Measurements from ENCODE around the gene CNPPD1.
"Not testable (repeated sequence)": the region's sequence is repeated elsewhere in the genome, so short reads cannot be mapped to it uniquely, and the experiment has no call there.

CNPPD1 gene

GRCh38 chr2:219206328-219207133, 29.8 kb upstream of the CNPPD1 start, which contains the start of gene ZFAND2B:
ZFAND2B (plus strand) TSS chr2:219206782; CDS start chr2:219206988, 206 bp downstream.
- H3K27me3 Mint-ChIP-seq (ENCODE audit: low read depth) = peaks cover 7% of the 10 kb centered on the region
- TF ChIP-seq CTCF (IDR thresholded peaks at IDR 0.05; ENCODE audit: unreplicated experiment in 3 of 3) = peak in 1 of 3 experiments; percentile 22
- peaks cover 23% of the 10 kb centered on the region for H3K4me1 Mint-ChIP-seq
- no peaks in the 10 kb centered on the region for H3K9me3 Mint-ChIP-seq
- peak within 1 kb of the TSS; percentile 83 to 97 (median 92) for H3K4me3 Mint-ChIP-seq
- peaks cover 23% of the 10 kb centered on the region for H3K36me3 Mint-ChIP-seq (ENCODE audit: low read depth)
- H3K27ac Mint-ChIP-seq = peak within 1 kb of the TSS; percentile 90 to 97 (median 95)

GRCh38 chr2:219205981-219206327, 29.2 kb upstream of the CNPPD1 start:
- H3K9me3 Mint-ChIP-seq = no peaks in the 10 kb centered on the region
- peaks cover 23% of the 10 kb centered on the region for H3K4me1 Mint-ChIP-seq
- H3K27ac Mint-ChIP-seq = peak overlapping the region; percentile 90 to 97 (median 95)
- peak overlapping the region; percentile 83 to 97 (median 92) for H3K4me3 Mint-ChIP-seq
- H3K36me3 Mint-ChIP-seq (ENCODE audit: low read depth) = peaks cover 20% of the 10 kb centered on the region
- peaks cover 7% of the 10 kb centered on the region for H3K27me3 Mint-ChIP-seq (ENCODE audit: low read depth)
- TF ChIP-seq CTCF (IDR thresholded peaks at IDR 0.05; ENCODE audit: unreplicated experiment in 3 of 3) = no peak

- peaks cover 23% of the 10 kb centered on the region for H3K4me1 Mint-ChIP-seq
- H3K9me3 Mint-ChIP-seq = no peaks in the 10 kb centered on the region
- peaks cover 7% of the 10 kb centered on the region for H3K27me3 Mint-ChIP-seq (ENCODE audit: low read depth)
- peaks cover 15% of the 10 kb centered on the region for H3K36me3 Mint-ChIP-seq (ENCODE audit: low read depth)
- peak overlapping the region; percentile 69 to 83 (median 71) for H3K4me3 Mint-ChIP-seq
- TF ChIP-seq CTCF (IDR thresholded peaks at IDR 0.05; ENCODE audit: unreplicated experiment in 3 of 3) = no peak
- H3K27ac Mint-ChIP-seq = peak overlapping the region in 2 of 3 experiments; percentile 24 to 52
These were observed 28.4 kb upstream of the CNPPD1 start for GRCh38 chr2:219205165-219205538.

GRCh38 chr2:219204425-219205164, 27.9 kb upstream of the CNPPD1 start:
- Mint-ChIP-seq H3K27ac (peak overlapping the region in 1 of 3 experiments; percentile 24), H3K4me3 (peak overlapping the region; percentile 23 to 71 (median 69)), H3K9me3 (no peaks in the 10 kb centered on the region), H3K36me3 (ENCODE audit: low read depth) (peaks cover 10% of the 10 kb centered on the region), H3K4me1 (peaks cover 23% of the 10 kb centered on the region), H3K27me3 (ENCODE audit: low read depth) (peaks cover 7% of the 10 kb centered on the region)
- no peak for TF ChIP-seq CTCF (IDR thresholded peaks at IDR 0.05; ENCODE audit: unreplicated experiment in 3 of 3)

GRCh38 chr2:219201331-219201730, 24.6 kb upstream of the CNPPD1 start:
- H3K4me1 Mint-ChIP-seq; H3K36me3 Mint-ChIP-seq (ENCODE audit: low read depth); H3K9me3 Mint-ChIP-seq; H3K27ac Mint-ChIP-seq; H3K4me3 Mint-ChIP-seq: not testable (repeated sequence)
- H3K27me3 Mint-ChIP-seq (ENCODE audit: low read depth) = peaks cover 11% of the 10 kb centered on the region

GRCh38 chr2:219200502-219201326, 24.0 kb upstream of the CNPPD1 start:
- H3K4me1 Mint-ChIP-seq; H3K9me3 Mint-ChIP-seq; H3K36me3 Mint-ChIP-seq (ENCODE audit: low read depth): not testable (repeated sequence)
- peak overlapping the region in 2 of 3 experiments; percentile 46 to 58 for H3K4me3 Mint-ChIP-seq
- peaks cover 11% of the 10 kb centered on the region for H3K27me3 Mint-ChIP-seq (ENCODE audit: low read depth)
- H3K27ac Mint-ChIP-seq = peak overlapping the region; percentile 6 to 74 (median 50)

Data from nephron (organoid).